Thyroid gland (tissue), 4 donors: ENCODE measurements around the gene SMG6. TPM values are rescaled to one million over a fixed set of nuclear protein-coding genes. Genes with fewer than 3 reads are reported as not detected.

Experiments used
- DNase-seq, 2 donors: peaks; one replicate each; pipeline ENCODE4 v3.0.0-alpha.2; 2019
- H3K27ac ChIP-seq, 3 donors: fragments of 200-600 bp; sonication (generic); 1 replicate in 2 of 3; 2 replicates in 1 of 3; pipeline ENCODE4 v1.5.1; 2016 to 2019; ENCODE audit warnings: mild to moderate bottlenecking in 1 of 3, moderate library complexity in 1 of 3
- H3K27me3 ChIP-seq: fragments of 200-600 bp; sonication (generic); one replicate; pipeline ENCODE4 v1.5.1; 2019
- H3K36me3 ChIP-seq, 2 donors: fragments of 200-600 bp; sonication (generic); one replicate each; pipeline ENCODE4 v1.5.1; 2016 to 2019
- H3K4me1 ChIP-seq, 2 donors: fragments of 200-600 bp; sonication (generic); one replicate each; pipeline ENCODE4 v1.5.1; 2017 to 2019
- H3K4me3 ChIP-seq, 3 donors: fragments of 200-600 bp; sonication (generic); replicated peaks in 1 of 3; 1 replicate in 2 of 3; 2 replicates in 1 of 3; pipeline ENCODE4 v1.5.1; 2016; ENCODE audit warnings: mild to moderate bottlenecking in 1 of 3
- H3K9me3 ChIP-seq: fragments of 200-600 bp; sonication (generic); one replicate; pipeline ENCODE4 v1.5.1; 2017
- POLR2A ChIP-seq, 2 donors: fragments of 450-650 bp; IDR thresholded peaks; one replicate each; pipeline ENCODE4 v1.6.1; 2017; ENCODE audit warnings: antibody characterized with exemption in 2 of 2, mild to moderate bottlenecking in 2 of 2, moderate library complexity in 1 of 2
- WGBS, 2 donors: methylation state at CpG; one replicate each; pipeline ENCODE4 v1.1.5; 2017; 5-methylcytosine and 5-hydroxymethylcytosine counted together
- intact Hi-C: fragments of 100-400 bp; cut with DNase I; formaldehyde crosslinking; loops from one replicate; pipeline ENCODE4 v1.15.1; 2023
- total RNA-seq, 4 donors: library from RNA; depleted of rRNA; stranded (reverse); fragments of >200 nt; gene quantifications; one replicate each; pipeline ENCODE4 v1.2.3, GENCODE V29; 2016
- TF ChIP-seq, protein P1 (sequence below), 6 experiments: fragments of 200-600 bp in 3 of 6; fragments of 450-650 bp in 3 of 6; sonication (generic) in 3 of 6; IDR thresholded peaks; one replicate each; pipeline ENCODE4 v1.5.1; 2016 to 2019; ENCODE audit warnings: antibody characterized with exemption in 6 of 6, mild to moderate bottlenecking in 2 of 6, inconsistent platforms in 1 of 6, moderate library complexity in 1 of 6

The SMG6 gene
- total RNA-seq, 4 donors from 2014 or later = 26.0 to 35.9 (median 32.9) TPM

DNA sequence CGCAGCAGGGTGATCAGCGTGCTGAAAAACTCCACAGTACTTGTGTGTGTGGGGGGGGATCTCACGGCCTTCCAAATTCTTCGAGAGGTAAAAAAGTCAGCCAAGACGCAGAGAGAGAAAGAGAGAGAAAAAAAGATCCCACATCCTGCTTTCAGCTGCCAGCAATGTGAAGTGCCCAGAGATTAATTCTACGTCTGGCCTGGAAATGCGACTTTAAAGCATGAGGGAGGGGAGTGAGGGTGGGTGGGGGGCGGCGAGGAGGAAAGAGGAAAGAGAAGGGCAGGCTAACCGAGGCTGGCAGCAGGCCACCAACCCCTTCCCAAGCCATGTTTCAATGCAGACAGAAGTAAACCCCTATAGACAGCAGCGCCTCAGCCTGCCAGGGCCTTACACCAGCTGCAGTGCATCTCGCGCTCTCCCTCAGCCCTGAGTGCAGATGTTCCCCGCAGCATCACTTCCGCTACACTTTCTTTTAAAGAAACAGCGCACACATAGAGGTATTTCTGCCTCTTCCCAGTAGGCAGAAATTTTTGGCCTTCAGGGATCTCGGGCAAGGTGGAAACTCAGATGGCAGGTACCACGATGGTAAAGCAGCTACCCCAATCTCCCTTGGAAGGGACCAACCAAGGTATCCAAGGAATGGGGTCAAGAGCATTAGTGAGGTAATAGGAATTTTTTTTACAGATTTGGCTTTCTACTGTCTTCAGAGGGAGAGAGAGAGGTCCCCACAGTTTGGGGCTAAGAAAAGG, 87.8 kb downstream of the SMG6 start:
- DNase-seq = no peak
- intact Hi-C loops = no loop called here

DNA sequence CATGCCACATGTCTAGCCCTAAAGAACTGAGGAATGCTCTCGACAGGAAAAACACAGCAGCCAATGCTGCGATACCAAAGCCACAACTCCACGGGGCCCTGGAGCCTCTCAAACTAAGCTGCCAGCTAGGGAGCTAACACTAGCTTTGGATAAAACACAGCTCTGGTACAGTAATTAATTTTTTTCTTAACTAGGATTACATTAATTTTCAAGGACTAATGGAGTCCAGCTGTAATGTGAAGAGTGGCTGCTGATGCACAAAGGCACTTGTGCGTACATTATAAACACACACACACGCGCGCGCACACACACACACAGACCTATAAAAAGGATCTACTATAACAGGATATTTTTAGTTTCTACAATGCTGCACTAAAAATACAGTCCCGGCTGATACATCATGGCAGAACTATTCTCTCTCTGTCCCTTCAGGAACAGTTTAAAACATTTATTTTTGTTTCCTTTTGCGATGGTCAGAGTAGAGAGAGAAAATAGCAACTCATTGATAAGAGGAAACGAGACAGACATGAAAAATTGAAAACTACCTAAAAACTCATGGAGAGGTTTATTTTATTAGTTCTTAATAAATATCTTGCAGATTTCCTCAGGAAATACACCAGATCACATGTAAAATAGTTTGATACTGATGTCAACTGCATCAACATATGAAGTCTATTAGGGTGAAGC, 88.5 kb downstream of the SMG6 start:
- no peak overlapping the region for H3K4me3 ChIP-seq
- H3K9me3 ChIP-seq = no peaks in the 10 kb centered on the region
- intact Hi-C loops = no loop called here
- TF ChIP-seq POLR2A (IDR thresholded peaks at IDR 0.05) = no peak
- TF ChIP-seq, protein P1, sequence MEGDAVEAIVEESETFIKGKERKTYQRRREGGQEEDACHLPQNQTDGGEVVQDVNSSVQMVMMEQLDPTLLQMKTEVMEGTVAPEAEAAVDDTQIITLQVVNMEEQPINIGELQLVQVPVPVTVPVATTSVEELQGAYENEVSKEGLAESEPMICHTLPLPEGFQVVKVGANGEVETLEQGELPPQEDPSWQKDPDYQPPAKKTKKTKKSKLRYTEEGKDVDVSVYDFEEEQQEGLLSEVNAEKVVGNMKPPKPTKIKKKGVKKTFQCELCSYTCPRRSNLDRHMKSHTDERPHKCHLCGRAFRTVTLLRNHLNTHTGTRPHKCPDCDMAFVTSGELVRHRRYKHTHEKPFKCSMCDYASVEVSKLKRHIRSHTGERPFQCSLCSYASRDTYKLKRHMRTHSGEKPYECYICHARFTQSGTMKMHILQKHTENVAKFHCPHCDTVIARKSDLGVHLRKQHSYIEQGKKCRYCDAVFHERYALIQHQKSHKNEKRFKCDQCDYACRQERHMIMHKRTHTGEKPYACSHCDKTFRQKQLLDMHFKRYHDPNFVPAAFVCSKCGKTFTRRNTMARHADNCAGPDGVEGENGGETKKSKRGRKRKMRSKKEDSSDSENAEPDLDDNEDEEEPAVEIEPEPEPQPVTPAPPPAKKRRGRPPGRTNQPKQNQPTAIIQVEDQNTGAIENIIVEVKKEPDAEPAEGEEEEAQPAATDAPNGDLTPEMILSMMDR (IDR thresholded peaks at IDR 0.05) = no peak
- WGBS, 2 donors = 58 to 61% methylated on average over 11 of the region's 11 CpGs
- DNase-seq = no peak
- peak overlapping the region; percentile 48 to 68 (median 48) for H3K27ac ChIP-seq
- no peaks in the 10 kb centered on the region for H3K36me3 ChIP-seq
- peaks cover 30 to 55% of the 10 kb centered on the region in 2 donors for H3K4me1 ChIP-seq
- H3K27me3 ChIP-seq = no peaks in the 10 kb centered on the region

More for the DNA sequence above, 87.8 kb downstream of the SMG6 start:
- TF ChIP-seq, protein P1 (IDR thresholded peaks at IDR 0.05) = no peak
- TF ChIP-seq POLR2A (IDR thresholded peaks at IDR 0.05) = no peak
- Histone ChIP-seq H3K4me3 (no peak overlapping the region), H3K36me3 (no peaks in the 10 kb centered on the region), H3K4me1 (peaks cover 30 to 48% of the 10 kb centered on the region in 2 donors), H3K9me3 (no peaks in the 10 kb centered on the region), H3K27ac (peak overlapping the region; percentile 48 to 68 (median 48)), H3K27me3 (no peaks in the 10 kb centered on the region)
- WGBS, 2 donors = 51 to 55% methylated on average over 18 of the region's 18 CpGs

DNA sequence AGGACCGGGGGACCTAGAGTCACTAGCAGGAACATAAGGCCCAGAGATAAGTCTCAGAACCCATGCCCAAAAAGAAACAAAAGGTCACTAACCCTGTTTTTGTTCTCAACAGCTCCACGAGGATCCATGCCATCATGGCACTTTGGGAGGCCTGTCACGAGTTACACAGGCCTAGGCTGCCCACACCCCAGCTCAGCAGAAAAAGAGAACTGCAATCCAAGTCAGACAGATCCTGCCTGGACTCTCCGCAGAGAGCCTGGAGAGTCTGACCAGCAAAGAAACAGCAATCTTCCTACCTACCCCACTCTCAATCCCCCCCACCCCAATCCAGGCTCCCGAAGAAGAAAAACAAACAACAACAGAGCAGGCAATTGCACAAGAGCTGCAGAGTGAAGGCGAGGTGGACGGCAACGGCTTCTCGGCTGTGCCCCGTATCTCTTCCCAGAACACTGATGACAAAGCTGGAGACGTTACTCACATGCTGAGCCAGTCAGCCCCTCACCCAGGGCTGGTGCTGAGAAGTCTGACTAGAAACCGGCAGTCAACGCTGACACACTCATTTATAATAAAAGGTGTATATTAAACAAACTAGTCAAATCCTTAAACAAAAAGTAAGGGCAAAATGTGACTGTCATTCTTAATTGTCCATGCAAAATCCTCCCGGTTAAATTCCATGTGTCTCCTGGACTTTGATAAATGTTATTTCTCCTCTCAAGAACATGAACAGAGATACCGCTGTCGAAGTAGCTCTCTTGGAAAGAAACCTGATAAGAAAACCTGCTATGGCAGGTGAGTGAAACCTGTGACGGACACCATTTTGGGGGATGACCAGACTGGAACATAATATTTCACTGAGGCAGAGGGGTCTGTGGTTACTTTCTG, 89.3 kb downstream of the SMG6 start:
- WGBS, 2 donors = 71 to 74% methylated on average over 17 of the region's 17 CpGs
- H3K4me3 ChIP-seq = no peak overlapping the region
- H3K4me1 ChIP-seq = peaks cover 30 to 58% of the 10 kb centered on the region in 2 donors
- H3K36me3 ChIP-seq = no peaks in the 10 kb centered on the region
- H3K27me3 ChIP-seq = no peaks in the 10 kb centered on the region
- intact Hi-C loops = no loop called here
- TF ChIP-seq POLR2A (IDR thresholded peaks at IDR 0.05) = no peak
- TF ChIP-seq, protein P1 (IDR thresholded peaks at IDR 0.05) = no peak
- no peak for DNase-seq
- peak overlapping the region; percentile 48 to 68 (median 48) for H3K27ac ChIP-seq
- no peaks in the 10 kb centered on the region for H3K9me3 ChIP-seq

DNA sequence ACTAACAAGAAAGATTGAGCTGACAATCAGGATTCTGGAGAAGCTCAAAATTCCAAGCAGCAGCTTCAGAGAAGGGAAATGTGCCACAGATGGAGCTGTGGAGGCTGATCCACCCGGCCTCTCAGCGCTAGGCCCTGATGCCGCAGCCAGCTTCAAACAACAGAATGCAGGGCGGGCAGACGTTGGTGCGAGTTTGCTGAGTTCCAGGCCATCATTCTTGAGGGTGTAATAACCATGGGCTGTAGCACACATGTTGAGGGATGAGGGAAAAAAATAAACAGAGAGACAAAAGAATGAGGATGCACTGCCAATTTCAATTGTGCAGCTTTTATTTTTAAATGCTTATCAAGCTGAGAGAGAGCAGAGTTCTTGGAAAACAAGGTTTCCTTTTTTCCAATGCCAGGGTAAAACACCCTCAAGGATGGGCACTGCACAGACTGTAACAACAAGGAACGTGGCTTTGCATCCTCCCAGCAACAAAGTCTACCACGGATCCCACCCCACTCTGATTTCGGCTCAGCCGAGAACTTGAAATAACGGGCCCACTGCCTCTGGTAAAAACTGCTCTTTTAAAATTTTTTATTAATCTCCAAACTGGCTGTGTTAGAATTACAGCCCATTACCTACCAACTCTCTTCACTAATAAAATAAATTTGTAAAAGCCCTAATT, 90.2 kb downstream of the SMG6 start:
- intact Hi-C loops = no loop called here
- WGBS, 2 donors = 68 to 76% methylated on average over 11 of the region's 11 CpGs
- Histone ChIP-seq H3K9me3 (no peaks in the 10 kb centered on the region), H3K36me3 (no peaks in the 10 kb centered on the region), H3K27ac (peak overlapping the region; percentile 17 to 68 (median 48)), H3K27me3 (no peaks in the 10 kb centered on the region), H3K4me3 (no peak overlapping the region), H3K4me1 (peaks cover 35 to 67% of the 10 kb centered on the region in 2 donors)
- no peak for DNase-seq
- TF ChIP-seq, protein P1 (IDR thresholded peaks at IDR 0.05) = no peak
